ENCODE data around the gene HSD11B1L. TPM values are rescaled to one million over a fixed set of nuclear protein-coding genes. Genes with fewer than 3 reads are reported as not detected.

Gene HSD11B1L
- total and polyA plus RNA-seq, 7 donors = 4.5 to 15.6 (median 4.7) TPM

DNA sequence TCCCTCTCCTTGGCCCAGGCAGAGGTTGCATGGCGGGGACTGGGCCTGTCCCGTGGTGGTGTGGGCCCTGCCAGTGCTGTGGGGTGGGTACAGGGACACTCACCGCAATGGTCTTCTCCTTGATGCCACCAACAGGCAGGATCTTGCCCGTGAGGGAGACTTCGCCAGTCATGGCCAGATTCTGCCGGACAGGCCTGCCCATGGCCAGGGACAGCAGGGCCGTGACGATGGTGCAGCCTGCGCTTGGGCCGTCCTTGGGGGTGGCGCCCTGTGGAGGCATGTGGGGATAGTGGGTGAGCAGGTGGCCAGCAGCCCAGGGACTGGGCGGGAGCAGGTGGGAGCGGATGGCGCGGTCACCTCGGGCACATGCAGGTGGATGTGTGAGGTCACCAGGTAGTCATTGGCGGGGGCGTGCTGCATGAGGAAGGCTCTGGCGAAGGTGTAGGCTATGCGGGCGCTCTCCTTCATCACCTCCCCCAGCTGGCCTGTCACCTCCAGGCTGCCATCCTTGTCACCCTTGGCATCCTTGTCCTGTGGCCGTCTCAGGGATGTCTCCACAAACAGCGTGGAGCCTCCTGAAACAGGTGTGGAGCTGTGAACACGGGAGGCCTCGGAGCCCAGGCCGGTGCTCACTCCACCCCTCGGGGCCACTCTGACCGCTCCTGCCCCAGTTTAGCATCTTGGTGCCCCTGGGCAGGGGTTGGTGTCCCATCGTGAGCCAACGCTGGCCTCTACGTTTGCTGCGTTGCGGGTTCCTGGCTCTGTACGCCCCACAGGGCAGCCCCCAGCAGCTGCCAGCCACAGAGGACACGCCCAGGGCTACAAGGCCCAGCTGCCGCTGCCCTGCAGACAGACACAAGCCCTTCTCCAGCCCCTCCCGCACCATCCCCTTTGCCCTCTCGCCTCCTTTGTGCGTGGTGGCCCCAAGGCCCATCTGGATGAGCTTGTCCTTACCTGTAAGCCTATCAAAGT, 12.7 kb downstream of the HSD11B1L start:
- intact Hi-C loops (cut with DNase I) = no loop called here
- DNase-seq = no peak
- Histone ChIP-seq H3K4me3 (no peak overlapping the region), H3K36me3 (ENCODE audit: insufficient read depth in 1 of 2, low read depth in 1 of 2) (peaks cover 10 to 61% of the 10 kb centered on the region in 2 donors), H3K9me3 (no peaks in the 10 kb centered on the region), H3K27me3 (ENCODE audit: insufficient read depth in 3 of 3, low read length in 2 of 3) (no peaks in the 10 kb centered on the region), H3K4me1 (peaks cover 11% of the 10 kb centered on the region), H3K27ac (peak overlapping the region; percentile 91)
- ATAC-seq = no peak
- TF ChIP-seq, protein P1, sequence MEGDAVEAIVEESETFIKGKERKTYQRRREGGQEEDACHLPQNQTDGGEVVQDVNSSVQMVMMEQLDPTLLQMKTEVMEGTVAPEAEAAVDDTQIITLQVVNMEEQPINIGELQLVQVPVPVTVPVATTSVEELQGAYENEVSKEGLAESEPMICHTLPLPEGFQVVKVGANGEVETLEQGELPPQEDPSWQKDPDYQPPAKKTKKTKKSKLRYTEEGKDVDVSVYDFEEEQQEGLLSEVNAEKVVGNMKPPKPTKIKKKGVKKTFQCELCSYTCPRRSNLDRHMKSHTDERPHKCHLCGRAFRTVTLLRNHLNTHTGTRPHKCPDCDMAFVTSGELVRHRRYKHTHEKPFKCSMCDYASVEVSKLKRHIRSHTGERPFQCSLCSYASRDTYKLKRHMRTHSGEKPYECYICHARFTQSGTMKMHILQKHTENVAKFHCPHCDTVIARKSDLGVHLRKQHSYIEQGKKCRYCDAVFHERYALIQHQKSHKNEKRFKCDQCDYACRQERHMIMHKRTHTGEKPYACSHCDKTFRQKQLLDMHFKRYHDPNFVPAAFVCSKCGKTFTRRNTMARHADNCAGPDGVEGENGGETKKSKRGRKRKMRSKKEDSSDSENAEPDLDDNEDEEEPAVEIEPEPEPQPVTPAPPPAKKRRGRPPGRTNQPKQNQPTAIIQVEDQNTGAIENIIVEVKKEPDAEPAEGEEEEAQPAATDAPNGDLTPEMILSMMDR (IDR thresholded peaks at IDR 0.05) = no peak
- WGBS, 3 donors = 63 to 71% (median 64%) methylated on average over 36 to 39 of the region's 39 CpGs

- ATAC-seq (no peak), DNase-seq (no peak)
- TF ChIP-seq, protein P1 (IDR thresholded peaks at IDR 0.05) = no peak
- intact Hi-C loops (cut with DNase I) = no loop called here
- H3K27ac ChIP-seq = no peak overlapping the region
- 88 to 90% (median 89%) methylated on average over 45 of the region's 45 CpGs for WGBS, 3 donors
- H3K4me1 ChIP-seq = peaks cover 11% of the 10 kb centered on the region
- peaks cover 10 to 70% of the 10 kb centered on the region in 2 donors for H3K36me3 ChIP-seq (ENCODE audit: insufficient read depth in 1 of 2, low read depth in 1 of 2)
- H3K27me3 ChIP-seq (ENCODE audit: insufficient read depth in 3 of 3, low read length in 2 of 3) = no peaks in the 10 kb centered on the region
- no peak overlapping the region for H3K4me3 ChIP-seq
- H3K9me3 ChIP-seq = no peaks in the 10 kb centered on the region
Measured at GRCh38 chr19:5694167-5694955, 13.5 kb downstream of the HSD11B1L start.

- peaks cover 11% of the 10 kb centered on the region for H3K4me1 ChIP-seq
- no peak for DNase-seq
- H3K36me3 ChIP-seq (ENCODE audit: insufficient read depth in 1 of 2, low read depth in 1 of 2) = peaks cover 10 to 77% of the 10 kb centered on the region in 2 donors
Measured at GRCh38 chr19:5694956-5695648, 14.3 kb downstream of the HSD11B1L start.

GRCh38 chr19:5695649-5696195, 14.9 kb downstream of the HSD11B1L start:
- Histone ChIP-seq H3K27ac (no peak overlapping the region), H3K36me3 (ENCODE audit: insufficient read depth in 1 of 2, low read depth in 1 of 2) (peaks cover 10 to 83% of the 10 kb centered on the region in 2 donors), H3K4me1 (peaks cover 11% of the 10 kb centered on the region), H3K9me3 (no peaks in the 10 kb centered on the region), H3K4me3 (no peak overlapping the region), H3K27me3 (ENCODE audit: insufficient read depth in 3 of 3, low read length in 2 of 3) (no peaks in the 10 kb centered on the region)
- TF ChIP-seq, protein P1 (IDR thresholded peaks at IDR 0.05) = no peak
- DNase-seq (no peak), ATAC-seq (no peak)
- WGBS, 3 donors = 70 to 76% (median 71%) methylated on average over 28 of the region's 28 CpGs
- intact Hi-C loops (cut with DNase I) = no loop called here

More at GRCh38 chr19:5694956-5695648, 14.3 kb downstream of the HSD11B1L start:
- H3K27ac ChIP-seq = no peak overlapping the region
- 86 to 95% (median 91%) methylated on average over 8 of the region's 8 CpGs for WGBS, 3 donors
- no peak for ATAC-seq
- TF ChIP-seq, protein P1 (IDR thresholded peaks at IDR 0.05) = no peak
- no peaks in the 10 kb centered on the region for H3K27me3 ChIP-seq (ENCODE audit: insufficient read depth in 3 of 3, low read length in 2 of 3)
- no peak overlapping the region for H3K4me3 ChIP-seq
- no peaks in the 10 kb centered on the region for H3K9me3 ChIP-seq
- intact Hi-C loops (cut with DNase I) = no loop called here

Measured in psoas muscle (tissue), 8 donors.